Liver (tissue), 9 donors: Measurements from ENCODE around the gene TMEM200A. TPM values are rescaled to one million over a fixed set of nuclear protein-coding genes. Genes with fewer than 3 reads are reported as not detected.

Source experiments
- DNase-seq: peaks from one replicate; pipeline ENCODE4 v3.0.0-alpha.2; 2017; ENCODE audit warnings: low spot score
- H3K27ac ChIP-seq, 2 donors: one replicate each; pipeline ENCODE4 v1.7.0; 2013; ENCODE audit warnings: inconsistent platforms in 2 of 2, low read length in 2 of 2, control low read depth in 1 of 2, low read depth in 1 of 2, mild to moderate bottlenecking in 1 of 2
- H3K27me3 ChIP-seq, 4 donors: one replicate each; pipeline versions ENCODE4 v1.6.1 to v1.7.0; 2013; ENCODE audit warnings: low read length in 3 of 4, inconsistent platforms in 1 of 4, mild to moderate bottlenecking in 1 of 4, moderate library complexity in 1 of 4; ENCODE audit not compliant: control insufficient read depth in 4 of 4, insufficient read depth in 4 of 4
- H3K36me3 ChIP-seq, 4 donors: one replicate each; pipeline versions ENCODE4 v1.6.1 to v1.7.0; 2013; ENCODE audit warnings: low read length in 3 of 4, mild to moderate bottlenecking in 3 of 4, low read depth in 1 of 4, moderate library complexity in 1 of 4; ENCODE audit not compliant: control insufficient read depth in 4 of 4, insufficient read depth in 3 of 4
- H3K4me1 ChIP-seq, 4 donors: one replicate each; pipeline versions ENCODE4 v1.6.1 to v1.7.0; 2013; ENCODE audit warnings: low read length in 3 of 4, mild to moderate bottlenecking in 3 of 4, moderate library complexity in 1 of 4; ENCODE audit not compliant: control insufficient read depth in 4 of 4, insufficient read depth in 4 of 4
- H3K4me3 ChIP-seq, 3 donors: one replicate each; pipeline versions ENCODE4 v1.6.1 to v1.7.0; 2013; ENCODE audit warnings: low read length in 3 of 3, control low read depth in 1 of 3, low read depth in 1 of 3, mild to moderate bottlenecking in 1 of 3
- H3K9ac ChIP-seq, 2 donors: one replicate each; pipeline ENCODE4 v1.7.0; 2013; ENCODE audit warnings: low read length in 2 of 2, mild to moderate bottlenecking in 2 of 2, moderate library complexity in 2 of 2, control low read depth in 1 of 2, low read depth in 1 of 2
- H3K9me3 ChIP-seq, 4 donors: one replicate each; pipeline versions ENCODE4 v1.6.1 to v1.7.0; 2013; ENCODE audit warnings: low read length in 3 of 4; ENCODE audit not compliant: control insufficient read depth in 4 of 4
- EGR1 ChIP-seq, 2 donors: IDR thresholded peaks; 2 replicates each; pipeline ENCODE4 v1.6.1; 2016 to 2018; ENCODE audit warnings: antibody characterized with exemption in 2 of 2, low read depth in 2 of 2
- FOXA1 ChIP-seq: IDR thresholded peaks from 2 replicates; pipeline ENCODE4 v1.6.1; 2016; ENCODE audit warnings: antibody characterized with exemption
- FOXA2 ChIP-seq: IDR thresholded peaks from 2 replicates; pipeline ENCODE4 v1.6.1; 2016; ENCODE audit warnings: antibody characterized with exemption
- GABPA ChIP-seq, 2 donors: IDR thresholded peaks in 1 of 2; conservative IDR thresholded peaks in 1 of 2; 2 replicates each; pipeline ENCODE4 v1.6.1; 2016; ENCODE audit warnings: antibody characterized with exemption in 2 of 2, mild to moderate bottlenecking in 1 of 2, moderate library complexity in 1 of 2
- HNF4A ChIP-seq, 2 donors: conservative IDR thresholded peaks; 2 replicates each; pipeline ENCODE4 v1.6.1; 2016; ENCODE audit warnings: antibody characterized with exemption in 2 of 2, mild to moderate bottlenecking in 2 of 2
- HNF4G ChIP-seq: IDR thresholded peaks from 2 replicates; pipeline ENCODE4 v1.6.1; 2016; ENCODE audit warnings: antibody characterized with exemption
- JUND ChIP-seq, 2 donors: IDR thresholded peaks; 2 replicates each; pipeline ENCODE4 v1.6.1; 2016; ENCODE audit warnings: antibody characterized with exemption in 2 of 2
- NR2F2 ChIP-seq: IDR thresholded peaks from 2 replicates; pipeline ENCODE4 v1.6.1; 2016; ENCODE audit warnings: antibody characterized with exemption
- RAD21 ChIP-seq, 2 donors: IDR thresholded peaks; 2 replicates each; pipeline ENCODE4 v1.6.1; 2016; ENCODE audit warnings: antibody characterized with exemption in 2 of 2, mild to moderate bottlenecking in 2 of 2
- RXRA ChIP-seq, 2 donors: IDR thresholded peaks; 2 replicates each; pipeline ENCODE4 v1.6.1; 2017 to 2018; ENCODE audit warnings: antibody characterized with exemption in 2 of 2, mild to moderate bottlenecking in 1 of 2
- SP1 ChIP-seq: IDR thresholded peaks from 2 replicates; pipeline ENCODE4 v1.6.1; 2018; ENCODE audit warnings: antibody characterized with exemption, mild to moderate bottlenecking
- TAF1 ChIP-seq: conservative IDR thresholded peaks from 2 replicates; pipeline ENCODE4 v1.6.1; 2016; ENCODE audit warnings: antibody characterized with exemption, mild to moderate bottlenecking
- YY1 ChIP-seq: IDR thresholded peaks from 2 replicates; pipeline ENCODE4 v1.6.1; 2016; ENCODE audit warnings: antibody characterized with exemption, mild to moderate bottlenecking
- WGBS: extraction: QIAGEN DNeasy Blood & Tissue Kit; methylation state at CpG from one replicate; pipeline ENCODE4 v1.1.7; 2013; 5-methylcytosine and 5-hydroxymethylcytosine counted together
- polyA plus RNA-seq, 2 donors: library from polyadenylated mRNA; stranded (reverse) in 1 of 2; unstranded in 1 of 2; fragments of 200-250 nt in 1 of 2; fragments of >200 nt in 1 of 2; fragmentation: Nextera tagmentation in 1 of 2; extraction: Ambion mirVana in 1 of 2; gene quantifications; one replicate each; pipeline versions ENCODE4 v1.2.1 to v1.2.3, GENCODE V29; 2013 to 2015
- total RNA-seq, 2 donors: library from RNA; depleted of rRNA; stranded (reverse); fragments of >200 nt; gene quantifications; one replicate each; pipeline ENCODE4 v1.2.3, GENCODE V29; 2014
- TF ChIP-seq, protein P1 (sequence below): IDR thresholded peaks from 2 replicates; pipeline ENCODE4 v1.6.1; 2016; ENCODE audit warnings: antibody characterized with exemption
- TF ChIP-seq, protein P2 (sequence below): fragments of 150-350 bp; IDR thresholded peaks from 2 replicates; pipeline ENCODE4 v1.5.1; 2017; ENCODE audit warnings: improper control_type of control experiment, low read depth, low read length; ENCODE audit not compliant: missing input control
- TF ChIP-seq, protein P3 (sequence below): IDR thresholded peaks from 2 replicates; pipeline ENCODE4 v1.6.1; 2016; ENCODE audit warnings: antibody characterized with exemption
- TF ChIP-seq, protein P4 (sequence below): IDR thresholded peaks from 2 replicates; pipeline ENCODE4 v1.6.1; 2016; ENCODE audit warnings: antibody characterized with exemption
- donor health status: healthy.
- donor health status: healthy.
- donor health status: healthy.
- donor health status: healthy.
- donor health status: healthy.

The TMEM200A gene
- total and polyA plus RNA-seq, 4 donors = 0.08 to 0.33 (median 0.09) TPM

DNA sequence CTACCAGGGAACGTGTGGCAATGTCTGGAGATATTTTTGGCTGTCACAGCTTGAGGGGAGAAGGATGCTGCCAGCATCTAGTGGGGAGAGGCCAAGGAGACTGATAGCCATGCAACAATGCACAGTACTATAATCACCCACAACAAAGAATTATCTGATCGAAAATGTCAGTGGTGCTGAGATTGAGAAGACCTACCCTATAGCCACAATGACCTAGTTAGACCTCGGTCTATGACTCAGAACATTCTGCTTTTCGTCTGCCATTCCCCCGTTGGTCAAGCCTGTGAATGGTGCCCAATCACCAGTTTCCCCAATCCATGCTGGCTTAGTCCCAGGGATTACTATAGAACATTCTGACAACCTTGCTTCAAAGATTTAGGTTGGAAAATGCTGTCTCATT, 93.5 kb downstream of the TMEM200A start (continued):
- TF ChIP-seq, protein P1, sequence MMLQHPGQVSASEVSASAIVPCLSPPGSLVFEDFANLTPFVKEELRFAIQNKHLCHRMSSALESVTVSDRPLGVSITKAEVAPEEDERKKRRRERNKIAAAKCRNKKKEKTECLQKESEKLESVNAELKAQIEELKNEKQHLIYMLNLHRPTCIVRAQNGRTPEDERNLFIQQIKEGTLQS = no peak

DNA sequence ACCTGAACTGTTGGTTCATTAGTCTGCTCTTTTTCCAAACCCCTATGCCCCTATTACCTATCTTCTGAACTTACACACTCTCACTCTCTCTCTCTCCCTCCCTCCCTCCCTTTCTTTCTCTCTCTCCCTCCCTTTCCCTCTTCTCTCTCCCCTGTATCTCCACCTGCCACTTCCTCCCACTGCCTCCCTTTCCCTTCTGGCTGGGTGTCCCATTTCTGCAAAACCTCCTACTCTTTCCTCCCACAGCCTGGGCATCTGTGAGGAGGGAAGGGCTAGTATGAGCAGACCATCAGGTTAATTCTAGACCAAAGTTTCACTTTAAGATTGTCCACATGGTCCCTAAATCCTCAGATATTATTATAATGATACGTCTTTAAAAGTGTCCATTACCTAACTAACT, 95.1 kb downstream of the TMEM200A start:
- no peak for TF ChIP-seq HNF4A (conservative IDR thresholded peaks at IDR 0.05)
- no peak for TF ChIP-seq HNF4G
- no peak for TF ChIP-seq RAD21 (IDR thresholded peaks at IDR 0.05)
- no peak for TF ChIP-seq YY1
- TF ChIP-seq, protein P2, sequence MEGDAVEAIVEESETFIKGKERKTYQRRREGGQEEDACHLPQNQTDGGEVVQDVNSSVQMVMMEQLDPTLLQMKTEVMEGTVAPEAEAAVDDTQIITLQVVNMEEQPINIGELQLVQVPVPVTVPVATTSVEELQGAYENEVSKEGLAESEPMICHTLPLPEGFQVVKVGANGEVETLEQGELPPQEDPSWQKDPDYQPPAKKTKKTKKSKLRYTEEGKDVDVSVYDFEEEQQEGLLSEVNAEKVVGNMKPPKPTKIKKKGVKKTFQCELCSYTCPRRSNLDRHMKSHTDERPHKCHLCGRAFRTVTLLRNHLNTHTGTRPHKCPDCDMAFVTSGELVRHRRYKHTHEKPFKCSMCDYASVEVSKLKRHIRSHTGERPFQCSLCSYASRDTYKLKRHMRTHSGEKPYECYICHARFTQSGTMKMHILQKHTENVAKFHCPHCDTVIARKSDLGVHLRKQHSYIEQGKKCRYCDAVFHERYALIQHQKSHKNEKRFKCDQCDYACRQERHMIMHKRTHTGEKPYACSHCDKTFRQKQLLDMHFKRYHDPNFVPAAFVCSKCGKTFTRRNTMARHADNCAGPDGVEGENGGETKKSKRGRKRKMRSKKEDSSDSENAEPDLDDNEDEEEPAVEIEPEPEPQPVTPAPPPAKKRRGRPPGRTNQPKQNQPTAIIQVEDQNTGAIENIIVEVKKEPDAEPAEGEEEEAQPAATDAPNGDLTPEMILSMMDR = no peak
- TF ChIP-seq, protein P1 = no peak
- no peak for TF ChIP-seq GABPA (IDR thresholded peaks at IDR 0.05 in 1 of 2, conservative IDR thresholded peaks at IDR 0.05 in 1 of 2)
- TF ChIP-seq FOXA1 = no peak
- no peak for TF ChIP-seq RXRA (IDR thresholded peaks at IDR 0.05)
- no peak for TF ChIP-seq TAF1
- TF ChIP-seq, protein P3, sequence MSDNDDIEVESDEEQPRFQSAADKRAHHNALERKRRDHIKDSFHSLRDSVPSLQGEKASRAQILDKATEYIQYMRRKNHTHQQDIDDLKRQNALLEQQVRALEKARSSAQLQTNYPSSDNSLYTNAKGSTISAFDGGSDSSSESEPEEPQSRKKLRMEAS = no peak
- TF ChIP-seq, protein P4, sequence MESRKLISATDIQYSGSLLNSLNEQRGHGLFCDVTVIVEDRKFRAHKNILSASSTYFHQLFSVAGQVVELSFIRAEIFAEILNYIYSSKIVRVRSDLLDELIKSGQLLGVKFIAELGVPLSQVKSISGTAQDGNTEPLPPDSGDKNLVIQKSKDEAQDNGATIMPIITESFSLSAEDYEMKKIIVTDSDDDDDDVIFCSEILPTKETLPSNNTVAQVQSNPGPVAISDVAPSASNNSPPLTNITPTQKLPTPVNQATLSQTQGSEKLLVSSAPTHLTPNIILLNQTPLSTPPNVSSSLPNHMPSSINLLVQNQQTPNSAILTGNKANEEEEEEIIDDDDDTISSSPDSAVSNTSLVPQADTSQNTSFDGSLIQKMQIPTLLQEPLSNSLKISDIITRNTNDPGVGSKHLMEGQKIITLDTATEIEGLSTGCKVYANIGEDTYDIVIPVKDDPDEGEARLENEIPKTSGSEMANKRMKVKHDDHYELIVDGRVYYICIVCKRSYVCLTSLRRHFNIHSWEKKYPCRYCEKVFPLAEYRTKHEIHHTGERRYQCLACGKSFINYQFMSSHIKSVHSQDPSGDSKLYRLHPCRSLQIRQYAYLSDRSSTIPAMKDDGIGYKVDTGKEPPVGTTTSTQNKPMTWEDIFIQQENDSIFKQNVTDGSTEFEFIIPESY = no peak
- TF ChIP-seq JUND (IDR thresholded peaks at IDR 0.05) = no peak
- no peak for TF ChIP-seq FOXA2
- no peak for TF ChIP-seq EGR1 (IDR thresholded peaks at IDR 0.05; ENCODE audit: low read depth in 2 of 2)
- no peak for TF ChIP-seq NR2F2
- no peak for TF ChIP-seq SP1
- Histone ChIP-seq H3K27me3 (peaks cover 0 to 4% (median 0%) of the 10 kb centered on the region in 4 donors), H3K9me3 (no peaks in the 10 kb centered on the region), H3K36me3 (no peaks in the 10 kb centered on the region), H3K9ac (no peak overlapping the region), H3K27ac (no peak overlapping the region), H3K4me3 (no peak overlapping the region), H3K4me1 (no peaks in the 10 kb centered on the region)
- 86% methylated on average over 1 of the region's 1 CpG for WGBS
- no peak for DNase-seq

DNA sequence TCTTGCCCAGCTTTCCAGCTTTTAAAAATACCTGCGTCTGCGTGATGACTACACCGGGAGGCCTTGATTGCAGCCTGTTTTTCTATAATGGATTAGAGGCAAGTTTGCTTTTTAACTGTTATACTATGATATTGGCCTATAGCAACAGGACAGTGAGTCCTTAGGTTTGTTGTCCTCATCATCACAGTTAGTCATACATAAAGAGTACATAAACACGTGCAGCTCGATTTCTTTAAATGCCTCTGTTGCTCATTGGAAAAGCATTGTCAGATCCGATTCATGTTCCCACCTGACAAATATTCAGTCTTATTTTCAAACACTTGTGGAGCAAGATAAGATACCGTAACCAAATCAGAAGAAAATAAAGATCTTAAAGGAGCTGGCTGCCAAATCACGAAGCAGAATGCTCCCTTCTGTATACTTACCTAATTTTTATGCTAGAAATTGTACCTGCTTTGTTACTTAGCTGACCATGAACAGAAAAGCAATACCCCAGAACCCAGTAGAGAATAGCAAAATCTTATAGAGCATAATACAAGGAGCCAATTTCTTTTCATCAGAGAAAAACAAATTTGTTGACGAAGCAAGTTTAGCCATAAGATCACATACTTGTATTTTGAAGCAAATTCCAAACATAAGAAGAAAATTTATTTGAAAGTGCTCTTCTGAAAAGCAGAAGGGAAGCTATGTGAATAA, 100.4 kb downstream of the TMEM200A start:
- 90% methylated on average over 9 of the region's 9 CpGs for WGBS
- Histone ChIP-seq H3K9ac (no peak overlapping the region), H3K27me3 (no peaks in the 10 kb centered on the region), H3K27ac (no peak overlapping the region), H3K4me3 (no peak overlapping the region), H3K9me3 (no peaks in the 10 kb centered on the region), H3K4me1 (no peaks in the 10 kb centered on the region), H3K36me3 (no peaks in the 10 kb centered on the region)
- TF ChIP-seq, protein P2 = no peak
- TF ChIP-seq HNF4G (no peak), SP1 (no peak)
- no peak for DNase-seq
